Inferior parietal cortex (tissue), 1 donor: ENCODE data around the gene HOXC4.
"Not testable (repeated sequence)": the region's sequence is repeated elsewhere in the genome, so short reads cannot be mapped to it uniquely, and the experiment has no call there.

Experiments
- DNase-seq: peaks from one replicate; pipeline ENCODE4 v3.0.0-alpha.2; 2016; ENCODE audit errors: extremely low spot score

Gene HOXC4

DNA sequence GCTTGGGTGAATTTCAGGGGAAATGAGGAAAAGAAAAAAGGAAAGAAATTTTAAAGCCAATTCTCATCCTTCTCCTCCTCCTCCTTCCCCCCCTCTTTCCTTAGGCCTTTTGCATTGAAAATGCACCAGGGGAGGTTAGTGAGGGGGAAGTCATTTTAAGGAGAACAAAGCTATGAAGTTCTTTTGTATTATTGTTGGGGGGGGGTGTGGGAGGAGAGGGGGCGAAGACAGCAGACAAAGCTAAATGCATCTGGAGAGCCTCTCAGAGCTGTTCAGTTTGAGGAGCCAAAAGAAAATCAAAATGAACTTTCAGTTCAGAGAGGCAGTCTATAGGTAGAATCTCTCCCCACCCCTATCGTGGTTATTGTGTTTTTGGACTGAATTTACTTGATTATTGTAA, 1.9 kb downstream of the HOXC4 start:
- no peak for DNase-seq

DNA sequence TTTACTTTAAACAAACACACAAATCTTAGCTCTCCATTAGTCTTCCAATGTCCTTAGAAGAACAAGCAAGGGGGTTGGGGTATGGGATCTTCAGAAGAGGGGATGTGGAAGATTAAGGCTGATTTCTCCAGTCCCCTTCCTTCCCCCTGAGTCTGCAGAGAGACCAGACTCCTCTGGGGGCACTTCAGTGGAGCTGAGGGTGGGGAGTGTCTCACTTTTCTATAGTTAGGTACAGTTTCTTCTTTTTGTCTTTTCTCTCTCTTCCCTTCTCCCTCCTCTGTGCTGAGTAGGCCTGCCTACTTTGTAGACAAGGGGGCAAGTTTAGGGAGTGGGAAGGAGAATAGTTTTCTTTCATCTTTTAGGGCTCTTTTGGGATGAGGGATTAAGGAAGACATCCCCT, 2.5 kb downstream of the HOXC4 start:
- DNase-seq, result no peak

DNA sequence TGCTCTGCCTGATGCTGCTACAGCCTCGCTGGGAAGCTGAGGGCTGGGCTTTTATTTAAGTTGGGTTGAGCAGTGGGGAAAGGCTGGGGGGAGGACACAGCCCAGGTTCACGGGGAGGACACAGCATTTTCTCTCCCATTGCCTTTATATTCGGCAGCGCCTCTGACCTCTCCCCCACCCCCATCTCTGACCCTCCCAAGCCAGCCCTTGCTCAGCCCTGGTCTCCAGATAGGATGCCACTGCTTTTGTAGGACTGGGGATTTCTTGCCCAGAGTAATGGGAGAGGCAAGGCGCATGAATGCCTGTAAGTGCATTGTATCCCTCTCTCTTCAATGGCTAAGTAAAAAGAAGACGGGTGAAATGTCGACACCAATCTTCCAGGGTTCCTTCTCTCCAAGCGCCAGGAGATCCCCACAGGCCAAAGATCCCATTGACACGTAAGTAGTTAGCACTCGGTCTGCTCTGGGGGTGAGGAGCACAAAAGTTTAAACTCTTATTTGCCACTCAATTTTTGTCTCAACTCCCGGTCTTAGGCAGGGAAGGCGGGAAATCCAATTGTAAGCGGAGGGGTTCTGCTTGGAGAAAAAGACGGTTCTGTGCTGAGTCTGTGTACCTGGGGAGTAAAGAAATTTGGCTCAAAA, 4.6 kb downstream of the HOXC4 start:
- no peak for DNase-seq

DNA sequence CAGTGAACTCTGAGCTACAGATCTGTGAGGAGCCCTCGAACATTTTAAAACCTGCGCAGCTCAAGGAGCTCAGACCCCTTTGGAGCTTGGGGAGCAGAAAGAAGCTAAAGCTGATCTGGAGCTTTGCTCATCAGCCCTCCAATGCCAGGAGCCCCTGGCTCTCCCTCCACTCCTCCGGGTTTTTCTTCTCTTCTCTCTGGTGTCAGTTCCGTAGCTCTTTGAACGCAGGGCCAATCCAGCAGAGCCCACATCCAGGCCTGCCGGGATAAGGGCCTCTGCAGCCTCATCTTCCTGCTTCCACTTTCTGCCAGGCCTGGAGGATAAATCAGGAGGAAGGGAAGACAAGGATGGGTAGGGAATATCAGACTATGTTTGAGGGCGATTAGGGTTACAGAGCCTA, 6.0 kb downstream of the HOXC4 start:
- DNase-seq, result no peak

DNA sequence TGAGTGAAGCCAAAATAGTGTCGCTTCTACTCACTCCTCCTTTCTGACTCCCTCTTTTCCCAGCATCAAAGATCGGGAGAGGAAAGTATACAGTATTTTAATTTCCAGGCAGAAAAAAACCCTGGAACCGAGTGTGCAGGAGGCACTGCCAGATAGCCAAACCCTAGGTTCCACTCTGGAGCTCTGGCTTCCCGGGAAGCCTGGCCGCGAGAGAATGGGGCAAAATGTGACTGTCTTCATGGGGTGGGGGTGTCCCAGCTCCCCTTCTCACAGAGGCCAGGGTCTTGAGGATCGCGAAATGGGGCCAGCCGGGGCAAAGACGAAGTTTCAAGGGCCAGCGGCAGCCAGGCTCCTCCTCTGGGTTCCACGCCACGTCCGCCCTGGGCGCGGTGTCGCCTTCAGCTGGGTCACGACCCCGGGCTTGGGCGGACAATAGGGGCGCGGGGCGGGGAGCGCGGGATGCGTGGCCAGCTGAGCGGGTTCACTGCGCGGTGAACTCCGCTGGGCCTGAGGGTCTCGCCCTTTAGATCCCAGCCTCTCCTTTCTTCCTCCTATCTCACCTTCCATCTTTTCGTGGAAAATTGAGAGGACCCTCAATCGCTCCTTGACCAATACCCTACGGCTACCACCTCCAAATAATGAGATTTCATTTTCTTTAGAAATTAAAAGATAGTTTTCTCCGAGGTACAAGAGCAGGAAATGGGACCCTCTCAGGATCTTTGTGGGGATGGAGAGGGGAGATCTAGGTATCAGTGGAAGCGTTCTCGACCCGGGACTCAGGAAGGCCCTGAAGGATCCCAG, 6.7 kb downstream of the HOXC4 start:
- no peak for DNase-seq

DNA sequence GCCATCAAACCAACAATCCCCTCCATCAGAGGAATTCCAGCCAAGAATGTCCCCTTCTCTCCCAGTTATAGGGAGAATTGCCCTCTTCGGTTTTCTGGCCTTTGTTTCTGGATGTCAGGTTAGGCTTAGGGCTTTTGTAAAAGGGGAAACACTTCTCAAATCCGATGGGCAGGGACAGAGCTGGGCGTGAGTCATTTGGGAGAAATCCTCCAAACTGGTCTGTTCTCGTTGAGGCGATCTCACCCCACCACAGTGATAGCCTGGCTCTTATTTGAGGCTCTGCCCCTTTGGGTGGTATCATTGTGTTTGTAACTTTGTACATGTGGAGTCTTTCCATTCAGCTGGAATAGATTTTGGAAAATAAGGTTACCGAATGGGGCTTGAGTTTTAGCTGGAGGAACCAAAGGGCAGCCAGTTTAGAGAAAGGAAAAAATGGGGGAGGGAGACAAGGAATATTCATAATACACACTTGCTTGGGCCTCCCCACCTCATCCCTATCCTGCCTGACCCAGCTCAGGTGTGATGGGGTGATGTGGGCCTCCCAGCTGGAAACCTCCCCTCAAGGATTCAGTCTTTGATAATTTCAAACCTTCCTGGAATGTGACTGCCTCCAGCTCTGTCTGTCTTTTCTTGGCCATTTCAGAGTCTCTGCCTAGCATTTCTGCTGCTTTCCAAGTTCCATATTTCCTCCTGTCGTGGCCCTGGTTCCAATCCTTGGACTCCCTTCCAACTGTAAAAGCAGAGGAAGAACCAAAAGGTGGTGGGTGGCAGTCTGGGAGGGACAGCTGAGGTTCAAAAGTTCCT, 7.5 kb downstream of the HOXC4 start:
- DNase-seq, result no peak

DNA sequence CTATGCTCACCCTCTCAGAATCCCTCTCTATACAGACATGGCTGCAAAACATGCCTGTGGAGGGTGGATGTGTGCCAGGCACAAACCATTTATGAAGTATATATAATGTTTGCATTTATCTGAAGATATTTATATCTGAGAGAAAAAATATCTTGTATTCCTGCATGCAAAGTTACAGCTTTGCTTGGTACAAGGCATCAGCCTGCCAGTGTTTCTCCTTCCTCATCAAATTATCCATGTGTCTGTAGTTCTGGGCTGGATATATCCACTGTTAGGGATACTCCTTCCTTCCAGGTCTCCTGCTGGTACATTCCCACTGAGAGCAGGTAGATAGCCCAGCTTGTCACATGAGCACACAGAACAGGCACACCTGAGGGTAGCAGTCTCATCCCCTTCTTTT, 12.0 kb downstream of the HOXC4 start:
- no peak for DNase-seq

DNA sequence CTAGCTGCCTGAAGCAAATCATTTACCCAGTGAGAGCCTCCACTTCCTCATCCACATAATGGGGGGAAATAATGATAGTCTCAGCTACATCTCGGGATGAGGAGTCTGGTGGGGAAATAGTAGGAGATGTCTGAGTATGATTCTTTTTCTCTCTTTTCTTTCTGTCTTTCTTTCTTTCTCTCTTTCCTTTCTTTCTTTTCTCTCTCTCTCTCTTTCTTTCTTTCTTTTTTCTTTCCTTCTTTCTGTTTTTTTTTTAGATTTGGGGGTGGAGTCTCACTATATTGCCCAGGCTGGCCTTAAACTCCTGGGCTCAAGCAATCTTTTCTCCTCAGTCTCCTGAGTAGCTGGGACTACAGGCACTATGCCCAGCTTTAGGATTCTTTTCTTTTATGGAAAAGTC, 12.8 kb downstream of the HOXC4 start:
- no peak for DNase-seq

DNA sequence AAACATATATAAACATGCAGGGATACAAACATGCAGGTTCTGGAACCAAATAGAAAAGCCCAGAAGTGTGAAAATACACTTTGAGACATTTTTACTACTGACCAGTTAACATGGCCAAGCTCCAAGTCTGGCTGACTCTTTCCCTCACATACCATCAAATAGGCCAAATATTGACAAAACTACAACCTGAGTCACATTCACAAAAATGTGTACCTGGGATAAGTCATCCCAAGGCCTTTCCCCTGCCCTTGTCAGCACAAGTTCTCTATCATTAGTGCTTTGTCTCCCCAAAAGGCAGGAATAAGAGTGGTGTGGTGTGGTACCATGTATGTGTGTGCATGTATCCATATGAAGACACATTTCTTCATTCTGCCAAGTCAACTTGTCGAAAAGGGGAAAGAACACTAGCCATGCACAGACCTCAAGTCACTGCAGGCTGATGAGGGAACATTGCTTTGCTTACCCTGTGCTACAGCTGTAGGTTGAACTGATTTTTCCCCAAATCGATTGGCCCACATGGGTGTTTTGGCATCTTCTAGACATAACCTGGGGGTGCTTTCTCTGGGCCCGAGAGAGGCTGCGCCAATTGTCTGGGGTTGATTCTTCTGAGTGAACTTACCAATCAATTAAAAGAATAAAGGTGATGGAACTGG, 14.9 kb downstream of the HOXC4 start:
- DNase-seq, result no peak

DNA sequence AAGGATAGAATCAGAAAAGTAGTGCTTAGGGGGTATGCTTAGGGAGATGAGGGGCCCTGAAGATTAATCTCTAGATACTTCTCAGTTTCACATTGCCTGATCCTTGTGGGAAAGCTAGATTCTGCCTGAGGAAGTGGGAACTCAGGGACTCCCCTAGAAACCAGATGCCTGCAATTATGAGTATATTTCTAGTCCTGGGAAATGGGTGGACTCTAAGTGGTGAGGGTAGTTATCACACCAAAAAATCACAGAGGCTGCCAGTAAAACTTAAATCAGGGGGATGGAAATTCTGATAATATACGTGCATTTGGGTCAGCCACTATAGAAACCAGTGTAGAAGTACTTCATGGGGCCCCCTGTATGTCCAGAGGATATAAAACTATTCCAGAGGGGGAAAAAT, 18.3 kb downstream of the HOXC4 start:
- no peak for DNase-seq

DNA sequence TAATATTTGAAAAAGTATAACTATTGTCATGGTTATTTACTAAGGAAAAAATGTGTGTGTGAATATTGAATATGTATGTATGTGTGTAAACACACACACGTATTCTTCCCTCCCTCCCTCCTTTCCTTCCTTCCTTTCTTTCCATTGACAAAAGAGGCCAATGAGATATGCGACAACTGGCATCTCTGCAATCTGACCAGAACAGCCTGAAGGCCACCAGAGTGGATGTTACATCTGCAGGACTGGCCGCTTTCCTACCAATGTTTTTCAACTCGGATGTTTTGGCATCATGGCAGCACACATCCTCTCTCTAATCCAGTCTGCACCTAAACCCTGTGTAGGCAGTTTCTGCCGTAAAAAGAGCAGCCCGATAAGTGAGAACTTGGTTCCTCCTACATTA, 20.7 kb downstream of the HOXC4 start:
- DNase-seq, result no peak

DNA sequence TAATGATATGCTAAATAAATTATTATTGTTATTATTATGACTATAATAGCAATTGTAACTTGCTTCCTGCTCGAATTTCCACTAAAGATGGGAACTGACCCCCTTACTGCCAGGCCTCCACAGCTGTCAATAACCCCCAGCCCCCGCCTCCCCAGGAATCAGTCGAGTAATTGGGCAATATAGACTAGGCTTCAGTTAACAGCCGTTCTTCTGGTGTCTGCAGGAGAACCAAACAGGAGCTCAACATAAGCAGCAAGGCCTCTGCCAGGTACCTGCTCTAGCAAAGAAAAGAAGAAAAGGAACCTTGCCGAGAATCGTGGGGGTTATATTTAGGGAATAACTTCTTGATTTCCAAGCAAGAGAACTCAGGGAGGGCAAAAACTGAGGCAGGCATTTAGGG, 21.8 kb downstream of the HOXC4 start:
- DNase-seq, result no peak

DNA sequence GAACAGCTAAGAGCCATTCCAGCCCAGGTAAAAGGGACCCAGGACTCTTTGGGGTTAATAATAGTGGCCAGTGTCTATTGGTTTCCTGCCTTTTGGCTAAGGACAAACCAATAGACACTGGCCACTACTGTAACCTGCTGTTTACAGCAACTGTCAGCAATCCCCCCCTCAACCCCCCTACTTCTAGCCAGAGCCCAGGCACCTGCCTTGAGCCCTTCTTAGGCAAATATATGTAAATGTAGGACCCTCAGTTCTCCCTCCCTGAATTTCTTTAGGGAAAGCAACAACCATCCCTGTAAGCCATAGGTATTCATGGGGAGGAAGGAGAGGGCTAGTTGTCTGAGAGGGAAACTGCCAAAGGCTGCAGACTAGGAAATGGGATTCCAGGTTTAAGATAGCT, 22.3 kb downstream of the HOXC4 start:
- no peak for DNase-seq

DNA sequence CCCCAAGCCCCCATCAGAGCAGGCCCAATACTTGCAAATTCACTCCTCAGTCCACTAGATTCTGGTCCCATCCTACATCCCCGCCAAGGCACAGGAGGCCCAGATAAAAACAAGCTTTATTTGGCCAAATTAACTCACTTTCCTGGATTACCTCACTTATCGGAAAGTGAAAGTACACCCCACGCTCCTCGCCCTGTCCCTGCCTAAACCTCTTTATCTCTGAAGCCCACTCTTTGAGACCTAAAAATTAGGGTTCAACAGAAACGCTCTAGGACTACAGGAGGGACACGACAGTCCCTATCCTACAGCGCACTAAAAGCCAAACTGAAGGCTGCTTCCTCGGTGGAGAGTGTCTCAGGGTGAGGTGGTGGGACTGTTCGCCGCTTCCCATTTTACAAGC, 24.2 kb downstream of the HOXC4 start:
- DNase-seq, result not testable (repeated sequence)

DNA sequence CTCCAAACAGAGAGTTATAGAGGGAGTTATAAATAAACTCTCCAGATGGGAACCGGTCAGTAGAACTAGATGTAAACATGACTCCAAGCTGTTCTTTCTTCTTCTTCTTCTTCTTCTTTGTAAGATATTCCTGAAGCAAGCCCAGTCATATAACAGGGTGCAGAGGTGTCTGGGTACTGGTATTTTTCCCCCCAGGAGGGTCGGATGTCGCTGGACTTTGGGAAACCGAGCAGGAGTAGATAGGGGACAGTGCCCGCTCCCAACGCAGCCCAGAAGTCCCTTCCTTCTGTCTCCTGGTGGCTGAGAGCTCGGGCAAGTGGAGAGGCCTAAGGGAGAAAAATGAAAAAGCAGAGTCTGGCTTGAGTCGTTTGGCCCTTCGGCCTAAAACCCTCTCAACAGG, 25.5 kb downstream of the HOXC4 start:
- DNase-seq, result not testable (repeated sequence)

DNA sequence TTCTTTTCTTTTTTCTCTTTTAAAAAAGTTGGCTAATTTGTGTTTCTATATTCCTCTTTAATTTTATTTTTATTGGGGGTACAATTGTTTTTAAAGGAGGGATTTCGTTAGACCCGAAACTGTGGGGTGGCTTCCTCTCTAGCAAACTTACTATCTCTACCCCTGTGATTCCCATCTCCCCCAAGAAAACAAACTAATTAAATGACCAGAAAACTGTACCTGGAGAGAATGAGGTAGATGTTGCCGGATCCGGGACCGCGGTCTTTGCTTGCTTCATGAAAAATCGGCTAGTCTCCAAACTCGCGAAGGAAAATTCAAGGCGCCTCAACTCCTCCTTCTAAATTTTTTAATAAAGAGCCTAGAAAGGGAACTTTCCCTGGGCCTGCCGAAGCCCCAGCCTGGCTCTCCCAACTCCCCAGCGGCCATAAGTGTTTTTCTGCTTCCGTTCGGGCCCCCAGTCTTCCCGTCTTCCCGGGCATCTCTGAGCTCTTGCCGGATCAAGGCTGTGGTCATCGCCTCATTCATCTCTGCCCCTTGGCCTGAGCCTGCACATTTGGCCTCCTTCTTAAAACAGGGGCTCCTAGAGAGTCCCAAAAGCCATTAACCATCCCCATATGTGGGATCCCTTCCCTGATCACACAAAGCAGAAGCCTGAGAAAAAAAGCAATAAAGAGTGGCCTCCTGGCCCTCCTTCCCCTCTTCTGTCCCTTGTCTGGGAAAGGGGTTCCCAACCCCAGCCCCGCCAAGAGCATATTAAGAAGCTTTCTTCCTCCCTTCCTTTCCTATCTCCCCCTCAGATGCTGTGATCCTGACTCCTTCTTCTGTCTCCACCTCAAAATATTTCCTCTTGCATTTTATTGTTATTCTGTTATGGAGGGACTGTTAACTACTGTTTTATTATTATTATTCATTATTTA, 26.6 kb downstream of the HOXC4 start:
- DNase-seq, result not testable (repeated sequence)

DNA sequence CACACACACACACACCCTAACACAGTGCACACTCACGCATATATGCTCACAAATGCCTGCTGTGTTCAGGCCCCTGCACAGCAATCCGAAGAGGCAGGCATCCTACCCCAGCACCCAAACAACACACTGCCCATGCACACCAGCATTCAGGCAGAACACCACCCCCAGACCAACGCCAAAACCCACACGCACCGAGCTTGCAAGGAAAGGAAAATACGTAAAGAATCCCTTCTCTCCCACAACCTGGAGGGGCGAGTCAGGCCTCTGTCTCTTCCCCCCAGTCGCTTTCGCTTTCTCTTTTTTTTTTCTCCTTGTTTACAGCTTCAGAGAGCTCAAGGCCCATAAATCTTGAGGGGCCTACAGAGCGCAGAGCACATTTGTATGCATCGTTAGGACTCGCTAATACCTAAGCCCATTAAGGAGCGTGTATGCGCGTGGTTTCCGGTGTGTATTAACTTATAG, 27.4 kb downstream of the HOXC4 start:
- DNase-seq, result not testable (repeated sequence)

DNA sequence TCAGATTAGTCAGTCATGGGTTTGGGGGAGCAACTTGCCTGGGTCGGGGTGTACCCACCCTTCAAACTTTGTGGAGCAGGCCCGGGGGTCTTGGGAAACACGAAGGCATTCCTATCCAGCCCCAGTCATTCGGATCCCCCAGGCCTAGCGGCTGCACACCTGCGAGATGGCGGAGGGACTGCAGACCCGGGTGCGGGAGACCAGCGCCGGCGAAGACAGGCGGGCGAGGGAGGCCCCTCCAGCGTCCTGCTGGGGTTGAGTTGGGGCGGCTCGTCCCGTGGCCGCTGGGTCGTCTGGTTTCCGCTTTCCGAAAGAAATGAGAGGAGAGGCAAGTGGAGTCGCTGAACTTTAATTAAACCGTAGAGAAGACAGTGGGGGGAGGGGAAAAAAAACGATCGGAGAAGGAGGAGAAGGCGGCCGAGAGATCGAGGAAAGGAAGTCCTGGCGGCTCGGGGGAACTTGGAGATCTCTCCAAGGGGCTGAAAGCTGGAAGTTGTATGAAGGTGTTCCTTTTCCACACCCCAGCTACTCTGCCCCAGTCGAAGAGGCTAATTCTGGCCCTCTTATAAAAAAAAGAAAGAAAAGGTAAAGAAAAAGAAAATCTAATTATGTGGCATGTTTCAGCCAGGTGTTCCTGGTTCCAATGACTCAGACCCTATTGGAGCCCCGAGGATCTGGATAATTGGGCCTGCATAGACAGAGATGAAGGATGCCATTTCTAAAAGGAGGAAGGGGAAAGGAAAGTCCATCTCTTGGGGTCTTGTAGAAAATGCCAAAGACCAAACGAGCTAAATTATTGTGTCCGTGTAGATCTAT, 28.2 kb downstream of the HOXC4 start:
- DNase-seq, result not testable (repeated sequence)

DNA sequence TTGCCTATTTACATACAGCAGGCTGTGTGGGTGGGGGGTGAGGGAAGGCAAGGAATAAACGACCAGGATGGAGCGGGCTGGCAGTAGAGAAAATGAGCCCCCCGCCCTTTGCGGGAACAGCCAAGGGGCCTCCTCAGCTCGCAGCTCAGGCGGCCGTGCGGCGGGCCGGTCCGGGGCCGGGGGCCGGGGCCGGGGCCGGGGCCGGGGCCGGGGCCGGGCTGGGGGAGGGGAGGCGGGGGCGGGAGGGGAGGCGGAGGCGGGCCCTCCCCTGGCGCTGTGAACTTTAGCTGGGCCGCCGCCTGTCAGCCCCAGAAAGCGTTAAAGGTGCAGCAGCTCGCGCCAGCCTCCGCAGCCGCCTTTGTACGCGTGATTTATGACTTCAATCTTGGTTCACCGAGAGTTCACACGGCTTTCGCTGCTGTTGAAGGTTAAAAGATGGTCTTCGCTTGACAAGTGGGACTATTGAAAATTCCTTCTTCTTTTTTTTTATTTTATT, 28.8 kb downstream of the HOXC4 start:
- no peak for DNase-seq

DNA sequence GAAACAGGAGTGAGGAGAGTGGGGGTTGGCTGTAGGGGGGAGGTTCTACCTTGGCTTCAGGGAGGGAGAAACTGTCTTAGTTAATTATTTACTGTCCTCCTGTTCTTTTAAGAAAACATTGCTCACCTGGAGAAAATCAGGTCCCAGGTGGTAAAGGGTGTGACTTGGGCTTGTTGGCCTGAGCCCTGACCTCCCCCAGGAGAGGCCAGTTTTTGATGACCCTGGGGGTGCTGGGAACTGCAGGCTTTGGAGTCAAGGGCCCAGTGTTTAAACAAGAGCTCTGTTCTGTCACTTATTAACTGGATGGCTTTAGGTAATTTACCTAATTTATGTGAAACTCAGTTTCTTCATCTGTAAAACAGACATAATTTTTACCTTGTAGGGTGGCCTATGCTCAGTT, 34.4 kb downstream of the HOXC4 start:
- DNase-seq, result not testable (repeated sequence)
